Uterus (tissue), 4 donors: ENCODE results near the gene PRF1. TPM values are rescaled to one million over a fixed set of nuclear protein-coding genes. Genes with fewer than 3 reads are reported as not detected.

Source experiments
- DNase-seq, 2 donors: peaks; one replicate each; pipeline ENCODE4 v3.0.0-alpha.2; 2019 to 2020
- H3K27ac ChIP-seq, 2 donors: fragments of 200-600 bp; sonication (generic); 1 replicate in 1 of 2; 2 replicates in 1 of 2; pipeline ENCODE4 v1.5.1; 2016 to 2018
- H3K27me3 ChIP-seq, 2 donors: fragments of 200-600 bp; sonication (generic); one replicate each; pipeline ENCODE4 v1.5.1; 2018 to 2019; ENCODE audit warnings: control low read depth in 1 of 2
- H3K36me3 ChIP-seq, 2 donors: fragments of 200-600 bp; sonication (generic); one replicate each; pipeline ENCODE4 v1.5.1; 2019; ENCODE audit warnings: control low read depth in 1 of 2
- H3K4me1 ChIP-seq, 2 donors: fragments of 200-600 bp; sonication (generic); one replicate each; pipeline ENCODE4 v1.5.1; 2018 to 2019; ENCODE audit warnings: control low read depth in 1 of 2
- H3K4me3 ChIP-seq, 2 donors: fragments of 200-600 bp; sonication (generic); 1 replicate in 1 of 2; 2 replicates in 1 of 2; pipeline ENCODE4 v1.5.1; 2018 to 2019; ENCODE audit warnings: mild to moderate bottlenecking in 1 of 2
- H3K9me3 ChIP-seq, 2 donors: fragments of 200-600 bp; sonication (generic); one replicate each; pipeline ENCODE4 v1.5.1; 2019; ENCODE audit warnings: control low read depth in 1 of 2
- CTCF ChIP-seq, 4 experiments: fragments of 200-600 bp in 2 of 4; fragments of 450-650 bp in 2 of 4; sonication (generic) in 2 of 4; IDR thresholded peaks; one replicate each; pipeline ENCODE4 v1.5.1; 2016 to 2019; ENCODE audit warnings: antibody characterized with exemption in 4 of 4, mild to moderate bottlenecking in 2 of 4, moderate library complexity in 1 of 4
- POLR2A ChIP-seq, 2 donors: fragments of 450-650 bp; IDR thresholded peaks; one replicate each; pipeline ENCODE4 v1.6.1; 2016; ENCODE audit warnings: antibody characterized with exemption in 2 of 2, mild to moderate bottlenecking in 1 of 2, moderate library complexity in 1 of 2
- intact Hi-C: fragments of 100-400 bp; cut with DNase I; formaldehyde crosslinking; loops from one replicate; pipeline ENCODE4 v1.15.1; 2023; ENCODE audit warnings: low total_unique reads
- total RNA-seq, 4 donors: library from RNA; depleted of rRNA in 3 of 4; stranded (reverse); fragments of >200 nt in 3 of 4; gene quantifications; one replicate each; pipeline versions ENCODE4 v1.1.0 to v1.2.4, GENCODE V29; 2014 to 2023
- donor health status: DM: yes; HTN: yes; CAD: no.

PRF1 gene
- total RNA-seq, 4 donors from 2014 or later, result 0.51 to 8.7 (median 1.1) TPM; not detected in 1

GRCh38 chr10:70592746-70593512 lies 9.6 kb downstream of the PRF1 start:
- Histone ChIP-seq H3K36me3 (no peaks in the 10 kb centered on the region), H3K27ac (no peak overlapping the region), H3K9me3 (no peaks in the 10 kb centered on the region), H3K27me3 (no peaks in the 10 kb centered on the region), H3K4me3 (no peak overlapping the region), H3K4me1 (no peaks in the 10 kb centered on the region)
- no peak for DNase-seq
- intact Hi-C loops, result no loop called here
- TF ChIP-seq POLR2A (IDR thresholded peaks at IDR 0.05) (no peak), CTCF (IDR thresholded peaks at IDR 0.05) (no peak)

- intact Hi-C loops, result no loop called here
- Histone ChIP-seq H3K36me3 (no peaks in the 10 kb centered on the region), H3K27ac (no peak overlapping the region), H3K4me1 (no peaks in the 10 kb centered on the region), H3K4me3 (no peak overlapping the region), H3K27me3 (no peaks in the 10 kb centered on the region), H3K9me3 (no peaks in the 10 kb centered on the region)
- no peak for TF ChIP-seq POLR2A (IDR thresholded peaks at IDR 0.05)
- TF ChIP-seq CTCF (IDR thresholded peaks at IDR 0.05), result no peak
- DNase-seq, result no peak
Observed at GRCh38 chr10:70592186-70592735, 10.3 kb downstream of the PRF1 start.

- no peak for TF ChIP-seq CTCF (IDR thresholded peaks at IDR 0.05)
- no peak for TF ChIP-seq POLR2A (IDR thresholded peaks at IDR 0.05)
- intact Hi-C loops, result no loop called here
- no peak overlapping the region for H3K4me3 ChIP-seq
Observed at GRCh38 chr10:70590655-70591416, 11.7 kb downstream of the PRF1 start.

GRCh38 chr10:70589762-70590654 lies 12.5 kb downstream of the PRF1 start:
- H3K4me3 ChIP-seq, result no peak overlapping the region
- no peaks in the 10 kb centered on the region for H3K27me3 ChIP-seq
- no peak for DNase-seq
- H3K4me1 ChIP-seq, result no peaks in the 10 kb centered on the region
- H3K27ac ChIP-seq, result no peak overlapping the region
- intact Hi-C loops, result no loop called here
- no peak for TF ChIP-seq POLR2A (IDR thresholded peaks at IDR 0.05)
- TF ChIP-seq CTCF (IDR thresholded peaks at IDR 0.05), result no peak
- H3K9me3 ChIP-seq, result no peaks in the 10 kb centered on the region
- H3K36me3 ChIP-seq, result no peaks in the 10 kb centered on the region

More at GRCh38 chr10:70590655-70591416, 11.7 kb downstream of the PRF1 start:
- H3K27ac ChIP-seq, result no peak overlapping the region
- no peaks in the 10 kb centered on the region for H3K27me3 ChIP-seq
- no peaks in the 10 kb centered on the region for H3K9me3 ChIP-seq
- no peaks in the 10 kb centered on the region for H3K4me1 ChIP-seq
- H3K36me3 ChIP-seq, result no peaks in the 10 kb centered on the region
- no peak for DNase-seq
